Upper lobe of left lung (tissue), 6 donors: ENCODE results near the gene MAB21L3. TPM values are rescaled to one million over a fixed set of nuclear protein-coding genes. Genes with fewer than 3 reads are reported as not detected.

ENCODE experiments used
- ATAC-seq, 2 donors: fragments of 200-7000 bp; cut with Tn5 transposase; one replicate each; pipeline ENCODE4 v1.9.1; 2022; ENCODE audit warnings: mild to moderate bottlenecking in 2 of 2, moderate library complexity in 2 of 2; ENCODE audit not compliant: low FRiP score in 2 of 2
- DNase-seq, 2 donors: peaks; one replicate each; pipeline ENCODE4 v3.0.0-alpha.2; 2019 to 2020
- H3K27ac ChIP-seq, 4 donors: fragments of 200-600 bp; sonication (generic); one replicate each; pipeline ENCODE4 v1.5.1; 2016 to 2019
- H3K27me3 ChIP-seq, 4 donors: fragments of 200-600 bp; sonication (generic); one replicate each; pipeline ENCODE4 v1.5.1; 2017 to 2019
- H3K36me3 ChIP-seq, 4 donors: fragments of 200-600 bp; sonication (generic); one replicate each; pipeline ENCODE4 v1.5.1; 2016 to 2019
- H3K4me1 ChIP-seq, 4 donors: fragments of 200-600 bp; sonication (generic); one replicate each; pipeline ENCODE4 v1.5.1; 2018 to 2019
- H3K4me3 ChIP-seq, 4 donors: fragments of 200-600 bp; sonication (generic); one replicate each; pipeline ENCODE4 v1.5.1; 2017 to 2019; ENCODE audit warnings: mild to moderate bottlenecking in 2 of 4, moderate library complexity in 1 of 4
- H3K9me3 ChIP-seq, 4 donors: fragments of 200-600 bp; sonication (generic); one replicate each; pipeline ENCODE4 v1.5.1; 2018 to 2019
- CTCF ChIP-seq, 6 experiments: fragments of 450-650 bp in 4 of 6; fragments of 200-600 bp in 2 of 6; sonication (generic) in 2 of 6; IDR thresholded peaks; one replicate each; pipeline ENCODE4 v1.5.1; 2016 to 2019; ENCODE audit warnings: antibody characterized with exemption in 6 of 6
- EP300 ChIP-seq, 4 donors: sonication (generic); formaldehyde crosslinking; IDR thresholded peaks; one replicate each; pipeline ENCODE4 v1.5.1; 2017; ENCODE audit warnings: antibody characterized with exemption in 4 of 4, control low read depth in 2 of 4
- POLR2A ChIP-seq, 4 donors: fragments of 450-650 bp; IDR thresholded peaks; one replicate each; pipeline ENCODE4 v1.5.1; 2016 to 2017; ENCODE audit warnings: antibody characterized with exemption in 4 of 4, mild to moderate bottlenecking in 2 of 4
- POLR2AphosphoS5 ChIP-seq, 2 donors: sonication (generic); formaldehyde crosslinking; IDR thresholded peaks; one replicate each; pipeline ENCODE4 v1.5.1; 2017; ENCODE audit warnings: antibody characterized with exemption in 2 of 2
- WGBS, 2 donors: methylation state at CpG; one replicate each; pipeline ENCODE4 v1.1.5; 2017 to 2018; 5-methylcytosine and 5-hydroxymethylcytosine counted together
- total RNA-seq, 6 donors: library from RNA; depleted of rRNA in 4 of 6; stranded (reverse); fragments of >200 nt in 4 of 6; gene quantifications; one replicate each; pipeline versions ENCODE4 v1.1.0 to v1.2.1, GENCODE V29; 2016 to 2021
- donor health status: DM: no; HTN: no; CAD: no; lungs with moderate emphysema.
- donor health status: DM: no; HTN: yes; CAD: no; lungs with severe emphysema.

The MAB21L3 gene
- total RNA-seq, 6 donors from 2014 or later, result 0.30 to 4.2 (median 1.2) TPM

GRCh38 chr1:116150368-116150767 is 39.2 kb downstream of the MAB21L3 start:
- no peaks in the 10 kb centered on the region for H3K9me3 ChIP-seq
- no peaks in the 10 kb centered on the region for H3K36me3 ChIP-seq
- no peak for TF ChIP-seq POLR2AphosphoS5 (IDR thresholded peaks at IDR 0.05)
- no peak for TF ChIP-seq EP300 (IDR thresholded peaks at IDR 0.05)
- no peak for TF ChIP-seq POLR2A (IDR thresholded peaks at IDR 0.05)
- no peak for TF ChIP-seq CTCF (IDR thresholded peaks at IDR 0.05)
- ATAC-seq (no peak), DNase-seq (no peak)
- peak overlapping the region in 3 of 4 donors; percentile 11 to 43 (median 36) for H3K27ac ChIP-seq
- no peaks in the 10 kb centered on the region for H3K27me3 ChIP-seq
- H3K4me3 ChIP-seq, result no peak overlapping the region
- WGBS, 2 donors, result 93 to 96% methylated on average over 4 of the region's 4 CpGs
- H3K4me1 ChIP-seq, result peaks cover 15 to 21% (median 19%) of the 10 kb centered on the region in 4 donors

GRCh38 chr1:116151739-116152576 is 40.8 kb downstream of the MAB21L3 start:
- TF ChIP-seq POLR2AphosphoS5 (IDR thresholded peaks at IDR 0.05), result peak in 1 of 2 donors; percentile 39
- TF ChIP-seq POLR2A (IDR thresholded peaks at IDR 0.05), result no peak
- no peak for TF ChIP-seq EP300 (IDR thresholded peaks at IDR 0.05)
- peak; percentile 88 to 98 (median 96) for TF ChIP-seq CTCF (IDR thresholded peaks at IDR 0.05)
- peak; percentile 82 to 96 for DNase-seq
- peak; percentile 93 to 98 for ATAC-seq
- H3K27me3 ChIP-seq, result no peaks in the 10 kb centered on the region
- WGBS, 2 donors, result 12 to 61% methylated on average over 5 to 27 of the region's 46 CpGs
- H3K27ac ChIP-seq, result peak overlapping the region; percentile 49 to 84 (median 66)
- H3K4me1 ChIP-seq, result peaks cover 15 to 21% (median 19%) of the 10 kb centered on the region in 4 donors
- H3K36me3 ChIP-seq, result no peaks in the 10 kb centered on the region
- no peaks in the 10 kb centered on the region for H3K9me3 ChIP-seq
- H3K4me3 ChIP-seq, result peak overlapping the region in 3 of 4 donors; percentile 34 to 52 (median 52)

GRCh38 chr1:116152577-116152943 is 41.4 kb downstream of the MAB21L3 start:
- no peak for TF ChIP-seq POLR2A (IDR thresholded peaks at IDR 0.05)
- no peak for TF ChIP-seq EP300 (IDR thresholded peaks at IDR 0.05)
- TF ChIP-seq POLR2AphosphoS5 (IDR thresholded peaks at IDR 0.05), result no peak
- TF ChIP-seq CTCF (IDR thresholded peaks at IDR 0.05), result no peak
- peaks cover 15 to 21% (median 19%) of the 10 kb centered on the region in 4 donors for H3K4me1 ChIP-seq
- no peaks in the 10 kb centered on the region for H3K9me3 ChIP-seq
- no peaks in the 10 kb centered on the region for H3K36me3 ChIP-seq
- H3K4me3 ChIP-seq, result peak overlapping the region in 3 of 4 donors; percentile 34 to 52 (median 52)
- 62 to 84% methylated on average over 3 to 4 of the region's 4 CpGs for WGBS, 2 donors
- H3K27me3 ChIP-seq, result no peaks in the 10 kb centered on the region
- DNase-seq (no peak), ATAC-seq (no peak)
- peak overlapping the region in 3 of 4 donors; percentile 49 to 84 (median 79) for H3K27ac ChIP-seq

GRCh38 chr1:116152950-116153691 is 41.9 kb downstream of the MAB21L3 start:
- Histone ChIP-seq H3K4me3 (no peak overlapping the region), H3K27me3 (no peaks in the 10 kb centered on the region), H3K4me1 (peaks cover 15 to 21% (median 19%) of the 10 kb centered on the region in 4 donors), H3K27ac (no peak overlapping the region), H3K9me3 (no peaks in the 10 kb centered on the region), H3K36me3 (no peaks in the 10 kb centered on the region)
- WGBS, 2 donors, result 83 to 92% methylated on average over 4 of the region's 4 CpGs
- DNase-seq (no peak), ATAC-seq (no peak)
- TF ChIP-seq CTCF (IDR thresholded peaks at IDR 0.05), result no peak
- TF ChIP-seq POLR2A (IDR thresholded peaks at IDR 0.05), result no peak
- no peak for TF ChIP-seq POLR2AphosphoS5 (IDR thresholded peaks at IDR 0.05)
- TF ChIP-seq EP300 (IDR thresholded peaks at IDR 0.05), result no peak
